Stimulated activated CD4-positive, alpha-beta T cell treated with anti-CD3 and anti-CD28 coated beads, Interleukin-4, amount 100 ng/mL, for 24 hours (primary cell): ENCODE measurements around the gene STMND1.

Source experiments
- DNase-seq: peaks from one replicate; pipeline ENCODE4 v3.0.0-alpha.2; 2020

Gene STMND1

DNA sequence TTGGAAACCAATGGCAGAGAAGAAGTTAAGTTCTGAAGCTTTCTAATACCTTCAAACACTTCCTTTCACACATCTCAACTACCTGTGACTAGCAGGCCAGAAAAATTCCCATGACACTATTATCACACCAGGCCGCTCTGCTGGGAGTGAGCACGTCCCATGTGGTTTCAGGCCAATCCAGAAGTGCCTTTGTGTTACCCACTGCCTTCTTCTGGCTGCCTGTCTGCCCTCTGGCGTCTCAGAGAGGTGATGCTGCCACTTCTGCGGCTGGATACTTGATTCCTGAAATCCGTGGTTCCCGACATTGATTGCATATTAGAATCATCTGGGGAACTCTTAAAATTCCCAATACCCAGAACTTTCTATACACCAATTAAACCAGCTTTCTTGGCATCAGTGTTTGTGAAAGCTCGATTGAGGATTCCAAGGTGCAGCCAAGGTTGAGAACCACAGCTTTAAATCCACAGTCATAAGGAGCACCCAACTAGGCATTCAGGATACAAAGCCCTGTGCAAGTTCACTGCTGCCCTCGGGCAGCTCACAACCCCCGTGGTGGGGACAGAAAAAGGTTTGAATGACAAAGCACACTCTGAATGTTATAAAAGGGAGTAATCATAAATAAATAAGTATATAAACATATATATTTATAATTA, 65.6 kb downstream of the STMND1 start:
- DNase-seq = no peak

DNA sequence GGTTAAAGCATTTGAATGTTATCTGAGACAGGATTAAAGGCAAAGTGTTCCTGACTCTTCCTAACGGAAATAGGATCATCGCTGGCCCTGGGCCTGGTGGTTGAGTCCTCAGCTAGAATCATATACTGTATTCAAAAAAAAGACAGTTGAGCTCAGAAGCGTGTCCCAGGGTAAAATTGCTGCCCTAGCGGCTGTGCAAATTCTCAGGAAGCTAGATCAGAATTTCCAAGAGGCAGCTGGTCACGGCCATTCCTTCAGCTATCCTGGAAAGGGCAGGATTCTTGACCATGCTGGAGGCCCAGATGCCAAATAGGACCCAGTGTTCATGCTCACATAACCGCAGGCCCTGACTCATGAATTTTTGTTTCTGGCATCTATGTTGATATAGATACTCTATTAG, 67.4 kb downstream of the STMND1 start:
- no peak for DNase-seq

DNA sequence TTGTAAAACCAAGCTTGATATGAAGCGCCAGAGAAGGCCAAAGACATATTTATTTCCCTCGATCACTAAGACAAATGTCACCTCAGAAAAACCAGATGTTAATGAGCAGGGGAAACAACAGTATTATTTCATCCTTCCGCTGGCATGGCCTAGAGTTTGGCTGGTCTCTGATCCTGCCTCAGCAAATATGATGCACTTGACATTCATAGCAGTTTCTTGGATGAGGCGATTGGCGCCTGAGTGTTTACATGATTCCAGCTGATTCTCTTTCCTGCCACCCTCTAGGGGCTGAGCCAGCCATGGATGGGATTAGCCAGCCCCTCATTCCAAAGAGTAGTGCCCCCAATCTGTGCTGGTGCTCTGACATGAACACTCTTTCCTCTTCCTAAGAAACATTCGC, 67.9 kb downstream of the STMND1 start:
- no peak for DNase-seq

DNA sequence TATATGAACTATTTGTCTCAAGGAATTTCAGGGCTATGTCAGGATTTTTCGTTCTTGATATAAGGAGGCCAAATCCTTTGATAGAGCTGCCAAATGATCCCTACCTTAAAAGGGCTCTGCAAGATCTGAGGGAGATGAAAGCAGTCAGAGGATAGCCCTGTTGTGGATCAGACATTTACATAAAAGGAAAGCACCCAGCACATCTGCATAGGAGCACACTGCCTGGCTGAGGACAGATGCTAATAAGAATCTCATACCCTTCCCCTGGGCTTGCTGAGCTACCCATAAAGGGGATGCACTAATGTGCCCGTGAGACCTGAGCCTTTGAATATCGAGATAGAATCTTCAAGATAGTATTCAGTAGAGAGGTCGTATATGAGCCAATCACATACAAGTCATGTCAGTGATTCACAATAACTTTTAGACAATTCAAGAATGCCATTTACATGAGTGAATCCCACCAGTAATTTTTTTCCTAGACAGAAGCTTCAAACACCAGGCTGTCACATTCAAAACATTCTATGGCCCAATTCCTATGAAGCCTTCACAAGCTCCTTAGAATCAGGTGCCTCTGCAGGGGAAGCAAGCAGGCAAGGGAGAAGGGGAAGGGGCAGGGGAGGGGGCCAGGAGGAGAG, 71.1 kb downstream of the STMND1 start:
- DNase-seq = no peak

DNA sequence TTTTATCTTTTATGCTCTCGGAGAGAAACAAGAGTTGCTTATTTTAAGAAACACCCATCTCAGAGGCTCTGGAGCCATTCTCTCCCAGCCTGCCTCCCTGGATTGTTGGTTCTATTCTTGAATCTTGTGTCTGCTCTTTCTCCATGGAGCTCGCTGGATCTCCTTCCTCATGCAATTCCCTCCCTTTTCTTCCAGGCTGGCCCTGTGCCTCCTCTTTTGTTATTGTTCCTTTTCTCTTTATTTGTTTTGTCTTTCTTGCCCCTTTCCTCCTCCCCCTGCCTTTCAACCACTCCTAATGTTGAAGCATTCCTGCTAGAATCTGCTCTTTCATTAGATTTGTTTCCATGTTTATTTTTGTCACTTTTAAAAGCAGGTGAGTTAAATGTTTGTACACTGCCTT, 76.5 kb downstream of the STMND1 start:
- no peak for DNase-seq

DNA sequence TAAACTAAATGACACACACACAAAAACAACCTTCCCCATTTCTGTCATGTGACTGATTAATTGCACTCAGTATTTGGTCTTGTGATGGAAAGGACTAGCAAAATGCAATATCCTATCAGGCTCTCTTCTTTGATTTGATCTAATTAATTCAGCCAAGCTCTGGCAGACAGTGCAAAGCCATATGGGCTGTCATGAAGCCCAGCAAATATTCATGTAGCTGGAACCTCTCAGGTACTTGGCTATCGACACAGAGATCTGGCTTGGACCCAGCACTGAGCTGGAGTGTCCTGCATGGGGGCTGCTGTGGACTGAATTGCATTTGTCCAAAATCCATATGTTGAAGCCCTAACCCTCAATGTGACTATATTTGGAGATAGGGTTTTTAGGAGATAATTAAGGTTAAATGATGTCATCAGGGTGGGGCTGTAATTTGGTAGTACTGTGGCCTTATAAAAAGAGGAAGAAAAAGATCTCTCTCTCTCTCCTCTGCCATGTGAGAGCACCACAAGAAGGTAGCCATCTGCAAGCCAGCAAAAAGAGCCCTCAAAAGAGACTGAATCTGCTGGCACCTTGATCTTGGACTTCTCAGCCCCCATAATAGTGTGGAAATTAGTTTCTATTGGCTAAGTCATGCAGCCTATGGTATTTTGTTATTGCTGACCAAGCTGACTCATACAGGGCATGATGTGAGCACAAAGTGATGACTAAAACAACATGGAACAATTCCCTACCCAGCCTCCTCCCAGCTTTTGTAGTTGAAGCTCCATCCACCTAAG, 77.1 kb downstream of the STMND1 start:
- DNase-seq = no peak

DNA sequence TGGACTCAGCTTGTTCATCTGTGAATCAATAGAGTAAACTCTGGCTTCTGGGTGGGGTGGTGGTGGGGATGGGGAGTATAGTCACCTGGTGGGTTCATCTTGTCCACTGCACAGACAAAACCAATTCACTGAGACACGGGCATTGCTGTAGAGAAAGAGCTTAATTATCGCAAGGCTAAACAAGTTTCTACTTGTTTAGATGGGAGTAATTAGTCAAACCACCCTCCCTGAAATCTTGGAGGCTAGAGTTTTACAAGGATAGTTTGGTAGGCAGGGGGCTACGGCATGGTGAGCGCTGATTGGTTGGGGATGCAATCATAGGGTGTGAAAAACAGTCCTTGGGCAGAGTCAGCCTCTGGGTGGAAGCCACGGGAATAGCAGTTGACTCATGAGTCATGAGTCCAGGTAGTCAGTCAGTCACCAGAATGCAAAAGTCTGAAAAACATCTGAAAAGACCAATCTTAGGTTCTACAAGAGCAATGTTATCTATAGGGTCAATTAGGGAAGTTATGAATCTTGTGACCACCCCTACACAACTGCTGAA, 77.8 kb downstream of the STMND1 start:
- DNase-seq = no peak
